Measurements from ENCODE around the gene JARID2. TPM values are rescaled to one million over a fixed set of nuclear protein-coding genes. Genes with fewer than 3 reads are reported as not detected.

Gene JARID2
- total and polyA plus RNA-seq, 2 of the 8 experiments (the other 6 are each of a cell fraction or from before 2014, with no cell fraction given), result 60.1 to 239 TPM

DNA sequence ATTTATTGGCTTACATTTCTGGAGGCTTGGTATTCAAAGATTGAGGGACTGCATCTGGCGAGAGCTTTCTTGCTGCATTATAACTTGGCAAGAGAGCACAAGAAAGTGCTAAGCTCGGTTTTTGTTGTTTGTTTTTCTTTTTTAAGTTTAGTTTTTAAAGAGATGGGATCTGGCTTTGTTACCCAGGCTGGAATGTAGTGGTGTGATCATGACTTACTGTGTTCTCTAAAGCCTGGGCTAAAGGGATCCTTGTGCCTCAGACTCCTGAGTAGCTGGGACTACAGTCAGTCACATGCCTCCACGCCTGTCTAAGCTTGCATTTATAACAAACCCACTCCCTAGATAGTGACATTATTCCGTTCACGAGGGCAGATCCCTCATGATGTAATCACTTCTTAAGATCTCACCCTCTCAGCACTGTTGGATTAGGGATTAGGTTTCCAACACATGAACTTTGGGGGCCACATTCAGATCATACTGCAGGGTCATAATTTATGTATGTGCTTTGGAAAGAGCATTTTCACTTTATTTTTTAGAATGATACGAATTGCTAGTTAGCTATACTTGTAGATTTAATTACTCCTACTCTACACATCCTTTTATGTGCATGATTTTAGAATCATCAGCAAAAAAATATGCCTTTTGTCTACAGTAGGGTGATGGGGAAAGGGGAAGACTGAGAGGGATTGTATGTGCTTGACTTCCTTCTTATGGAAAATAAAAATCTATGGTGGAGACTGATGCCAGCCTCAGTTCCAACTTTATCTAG is 167.8 kb downstream of the JARID2 start (continued):
- TF ChIP-seq, protein P1, sequence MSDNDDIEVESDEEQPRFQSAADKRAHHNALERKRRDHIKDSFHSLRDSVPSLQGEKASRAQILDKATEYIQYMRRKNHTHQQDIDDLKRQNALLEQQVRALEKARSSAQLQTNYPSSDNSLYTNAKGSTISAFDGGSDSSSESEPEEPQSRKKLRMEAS (IDR thresholded peaks at IDR 0.05), result no peak
- TF ChIP-seq SIX5 (IDR thresholded peaks at IDR 0.05; ENCODE audit: low read depth, low read length) (no peak), RFX5 (IDR thresholded peaks at IDR 0.05; ENCODE audit: borderline replicate concordance, low read depth, low read length) (no peak), SP2 (IDR thresholded peaks at IDR 0.05; ENCODE audit: low read length) (no peak), SRF (IDR thresholded peaks at IDR 0.05; ENCODE audit: low read depth, low read length) (no peak)
